Liver (tissue), 3 donors: ENCODE data around the gene JPH3.

ENCODE experiments used
- CTCF ChIP-seq: fragments of 150-350 bp; IDR thresholded peaks from 2 replicates; pipeline ENCODE4 v1.5.1; 2017; ENCODE audit warnings: improper control_type of control experiment, low read depth, low read length; ENCODE audit not compliant: missing input control
- JUND ChIP-seq, 2 donors: IDR thresholded peaks; 2 replicates each; pipeline ENCODE4 v1.6.1; 2016; ENCODE audit warnings: antibody characterized with exemption in 2 of 2
- RAD21 ChIP-seq, 2 donors: IDR thresholded peaks; 2 replicates each; pipeline ENCODE4 v1.6.1; 2016; ENCODE audit warnings: antibody characterized with exemption in 2 of 2, mild to moderate bottlenecking in 2 of 2
- REST ChIP-seq: IDR thresholded peaks from 2 replicates; pipeline ENCODE4 v1.6.1; 2016; ENCODE audit warnings: antibody characterized with exemption, mild to moderate bottlenecking
- TAF1 ChIP-seq: conservative IDR thresholded peaks from 2 replicates; pipeline ENCODE4 v1.6.1; 2016; ENCODE audit warnings: antibody characterized with exemption, mild to moderate bottlenecking
- donor health status: healthy.
- donor health status: healthy.

GRCh38 chr16:87667946-87668345 lies 65.6 kb downstream of the JPH3 start:
- TF ChIP-seq CTCF (no peak), RAD21 (IDR thresholded peaks at IDR 0.05) (no peak), JUND (IDR thresholded peaks at IDR 0.05) (no peak), REST (no peak), TAF1 (no peak)
